Eye (tissue), 1 donor: ENCODE results near the gene PCDHGA12.
"Not testable (repeated sequence)": the region's sequence is repeated elsewhere in the genome, so short reads cannot be mapped to it uniquely, and the experiment has no call there.

Experiments
- DNase-seq: peaks from one replicate; pipeline ENCODE4 v3.0.0-alpha.2; 2015

PCDHGA12 gene

DNA sequence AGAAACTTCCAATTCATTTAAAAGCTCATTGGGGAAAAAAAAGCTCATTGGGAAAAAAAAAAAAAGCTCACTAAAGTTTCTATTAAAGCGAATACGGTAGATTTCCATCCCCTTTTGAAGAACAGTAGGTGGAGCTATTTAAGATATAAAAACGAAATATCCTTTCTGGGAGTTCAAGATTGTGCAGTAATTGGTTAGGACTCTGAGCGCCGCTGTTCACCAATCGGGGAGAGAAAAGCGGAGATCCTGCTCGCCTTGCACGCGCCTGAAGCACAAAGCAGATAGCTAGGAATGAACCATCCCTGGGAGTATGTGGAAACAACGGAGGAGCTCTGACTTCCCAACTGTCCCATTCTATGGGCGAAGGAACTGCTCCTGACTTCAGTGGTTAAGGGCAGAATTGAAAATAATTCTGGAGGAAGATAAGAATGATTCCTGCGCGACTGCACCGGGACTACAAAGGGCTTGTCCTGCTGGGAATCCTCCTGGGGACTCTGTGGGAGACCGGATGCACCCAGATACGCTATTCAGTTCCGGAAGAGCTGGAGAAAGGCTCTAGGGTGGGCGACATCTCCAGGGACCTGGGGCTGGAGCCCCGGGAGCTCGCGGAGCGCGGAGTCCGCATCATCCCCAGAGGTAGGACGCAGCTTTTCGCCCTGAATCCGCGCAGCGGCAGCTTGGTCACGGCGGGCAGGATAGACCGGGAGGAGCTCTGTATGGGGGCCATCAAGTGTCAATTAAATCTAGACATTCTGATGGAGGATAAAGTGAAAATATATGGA, at the start of gene PCDHGA12:
PCDHGA12 (plus strand) TSS at position 176 of the 782 bp plus-strand sequence; CDS start at position 429, 253 bp downstream.
- peak; percentile 10 for DNase-seq

DNA sequence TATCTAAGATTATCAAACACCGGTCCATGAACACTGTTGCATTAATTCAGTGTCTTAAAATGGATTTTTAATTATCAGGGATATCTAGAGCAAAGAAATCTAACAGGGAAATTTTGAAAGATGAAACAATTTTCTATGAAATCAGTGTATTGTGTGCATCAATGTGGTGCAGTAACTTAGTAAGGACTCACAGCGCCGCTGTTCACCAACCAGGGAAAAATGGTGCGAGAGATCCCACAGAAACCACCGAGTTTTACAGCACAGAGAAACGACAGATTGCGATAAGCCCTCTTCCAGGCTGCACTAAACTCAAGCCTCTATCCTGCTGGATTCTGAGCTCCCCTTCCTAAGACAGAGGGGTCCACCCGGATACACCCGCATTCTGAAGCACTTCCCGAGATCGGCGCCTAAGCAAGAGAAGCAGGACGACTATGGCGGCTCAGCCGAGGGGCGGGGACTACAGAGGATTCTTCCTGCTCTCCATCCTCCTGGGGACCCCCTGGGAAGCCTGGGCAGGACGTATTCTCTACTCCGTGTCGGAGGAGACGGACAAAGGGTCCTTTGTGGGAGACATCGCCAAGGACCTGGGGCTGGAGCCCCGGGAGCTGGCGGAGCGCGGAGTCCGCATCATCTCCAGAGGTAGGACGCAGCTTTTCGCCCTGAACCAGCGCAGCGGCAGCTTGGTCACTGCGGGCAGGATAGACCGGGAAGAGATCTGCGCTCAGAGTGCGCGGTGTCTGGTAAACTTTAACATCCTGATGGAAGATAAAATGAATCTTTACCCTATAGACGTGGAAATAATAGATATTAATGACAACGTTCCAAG, 47.6 kb upstream of the PCDHGA12 start, which contains the start of gene PCDHGA7:
PCDHGA7 (plus strand) TSS at position 274 of the 826 bp plus-strand sequence; CDS start at position 432, 158 bp downstream.
- DNase-seq, result no peak

DNA sequence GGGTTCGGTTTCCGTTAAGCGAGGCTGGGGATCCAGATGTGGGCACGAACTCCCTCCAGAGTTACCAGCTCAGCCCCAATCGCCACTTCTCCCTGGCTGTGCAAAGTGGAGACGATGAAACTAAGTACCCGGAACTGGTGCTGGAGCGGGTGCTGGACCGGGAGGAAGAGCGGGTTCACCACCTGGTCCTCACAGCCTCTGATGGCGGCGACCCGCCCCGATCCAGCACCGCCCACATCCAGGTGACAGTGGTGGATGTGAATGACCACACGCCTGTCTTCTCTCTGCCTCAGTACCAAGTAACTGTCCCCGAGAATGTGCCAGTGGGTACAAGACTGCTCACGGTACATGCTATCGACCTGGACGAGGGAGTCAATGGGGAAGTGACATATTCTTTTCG, 47.0 kb upstream of the PCDHGA12 start:
- DNase-seq, result no peak

DNA sequence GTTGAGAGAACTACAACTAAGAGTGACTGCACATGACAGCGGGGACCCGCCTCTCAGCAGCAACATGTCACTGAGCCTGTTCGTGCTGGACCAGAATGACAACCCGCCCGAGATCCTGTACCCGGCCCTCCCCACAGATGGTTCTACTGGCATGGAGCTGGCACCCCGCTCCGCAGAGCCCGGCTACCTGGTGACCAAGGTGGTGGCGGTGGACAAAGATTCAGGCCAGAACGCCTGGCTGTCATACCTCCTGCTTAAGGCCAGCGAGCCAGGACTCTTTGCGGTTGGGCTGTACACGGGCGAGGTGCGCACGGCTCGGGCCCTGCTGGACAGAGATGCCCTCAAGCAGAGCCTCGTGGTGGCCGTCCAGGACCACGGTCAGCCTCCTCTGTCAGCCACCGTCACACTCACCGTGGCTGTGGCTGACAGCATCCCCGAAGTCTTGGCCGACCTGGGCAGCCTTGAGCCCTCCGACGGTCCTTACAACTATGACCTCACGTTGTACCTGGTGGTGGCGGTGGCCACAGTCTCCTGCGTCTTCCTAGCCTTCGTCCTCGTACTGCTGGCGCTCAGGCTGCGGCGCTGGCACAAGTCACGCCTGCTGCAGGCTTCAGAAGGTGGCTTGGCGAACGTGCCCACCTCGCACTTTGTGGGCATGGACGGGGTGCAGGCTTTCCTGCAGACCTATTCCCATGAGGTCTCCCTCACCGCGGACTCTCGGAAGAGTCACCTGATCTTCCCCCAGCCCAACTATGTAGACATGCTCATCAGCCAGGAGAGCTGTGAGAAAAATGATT, 45.6 kb upstream of the PCDHGA12 start:
- DNase-seq, result no peak

DNA sequence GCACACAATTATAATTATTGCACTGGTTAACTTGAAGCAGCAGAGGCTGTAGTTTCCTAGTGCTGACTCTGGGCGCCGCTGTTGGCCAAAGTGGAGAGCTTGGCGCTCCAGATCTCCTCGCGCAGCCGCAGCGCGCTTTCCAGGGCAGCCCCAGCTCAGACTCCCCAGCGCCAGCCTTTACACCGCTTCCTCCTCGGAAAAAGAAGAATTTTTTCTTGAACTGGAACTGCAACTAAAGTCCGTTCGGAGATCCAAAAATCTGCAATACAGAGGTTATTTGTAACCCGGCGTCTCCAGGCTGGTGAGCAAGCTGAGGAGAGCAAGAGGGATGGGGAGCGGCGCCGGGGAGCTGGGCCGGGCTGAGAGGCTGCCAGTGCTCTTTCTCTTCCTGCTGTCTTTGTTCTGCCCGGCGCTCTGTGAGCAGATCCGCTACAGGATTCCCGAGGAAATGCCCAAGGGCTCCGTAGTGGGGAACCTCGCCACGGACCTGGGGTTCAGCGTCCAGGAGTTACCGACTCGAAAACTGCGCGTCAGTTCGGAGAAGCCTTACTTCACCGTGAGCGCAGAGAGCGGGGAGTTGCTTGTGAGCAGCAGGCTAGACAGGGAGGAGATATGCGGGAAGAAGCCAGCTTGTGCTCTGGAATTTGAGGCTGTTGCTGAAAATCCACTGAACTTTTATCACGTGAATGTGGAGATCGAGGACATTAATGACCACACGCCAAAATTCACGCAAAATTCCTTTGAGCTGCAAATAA, 42.6 kb upstream of the PCDHGA12 start, which contains the start of gene PCDHGB4:
PCDHGB4 (plus strand) TSS at position 142 of the 755 bp plus-strand sequence; CDS start at position 329, 187 bp downstream.
- peak; percentile 22 for DNase-seq

DNA sequence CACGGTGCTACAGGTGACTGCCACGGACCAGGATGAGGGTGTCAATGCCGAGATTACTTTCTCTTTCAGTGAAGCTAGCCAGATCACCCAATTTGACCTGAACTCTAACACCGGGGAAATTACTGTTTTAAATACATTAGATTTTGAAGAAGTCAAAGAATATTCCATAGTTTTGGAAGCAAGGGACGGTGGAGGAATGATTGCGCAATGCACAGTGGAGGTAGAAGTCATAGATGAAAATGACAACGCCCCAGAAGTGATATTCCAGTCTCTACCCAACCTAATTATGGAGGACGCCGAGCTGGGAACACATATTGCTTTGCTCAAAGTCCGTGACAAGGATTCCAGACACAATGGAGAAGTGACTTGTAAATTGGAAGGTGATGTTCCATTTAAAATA, 41.6 kb upstream of the PCDHGA12 start:
- no peak for DNase-seq

DNA sequence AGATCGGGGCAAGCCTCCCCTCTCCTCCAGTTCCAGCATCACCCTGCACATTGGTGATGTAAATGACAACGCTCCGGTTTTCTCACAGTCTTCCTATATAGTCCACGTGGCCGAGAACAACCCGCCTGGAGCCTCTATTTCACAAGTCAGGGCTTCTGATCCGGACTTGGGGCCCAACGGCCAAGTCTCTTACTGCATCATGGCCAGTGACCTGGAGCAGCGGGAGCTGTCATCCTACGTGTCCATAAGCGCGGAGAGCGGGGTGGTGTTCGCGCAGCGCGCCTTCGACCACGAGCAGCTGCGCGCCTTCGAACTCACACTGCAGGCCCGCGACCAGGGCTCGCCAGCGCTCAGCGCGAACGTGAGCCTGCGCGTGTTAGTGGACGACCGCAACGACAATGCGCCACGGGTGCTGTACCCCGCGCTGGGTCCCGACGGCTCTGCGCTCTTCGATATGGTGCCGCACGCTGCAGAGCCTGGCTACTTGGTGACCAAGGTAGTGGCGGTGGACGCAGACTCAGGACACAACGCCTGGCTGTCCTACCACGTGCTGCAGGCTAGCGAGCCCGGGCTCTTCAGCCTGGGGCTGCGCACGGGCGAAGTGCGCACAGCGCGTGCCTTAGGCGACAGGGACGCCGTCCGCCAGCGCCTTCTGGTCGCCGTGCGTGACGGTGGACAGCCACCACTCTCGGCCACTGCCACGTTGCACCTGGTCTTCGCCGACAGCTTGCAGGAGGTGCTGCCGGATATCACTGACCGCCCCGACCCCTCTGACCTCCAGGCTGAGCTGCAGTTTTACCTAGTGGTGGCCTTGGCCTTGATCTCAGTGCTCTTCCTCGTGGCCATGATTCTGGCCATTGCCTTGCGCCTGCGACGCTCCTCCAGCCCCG, 40.9 kb upstream of the PCDHGA12 start:
- no peak for DNase-seq

DNA sequence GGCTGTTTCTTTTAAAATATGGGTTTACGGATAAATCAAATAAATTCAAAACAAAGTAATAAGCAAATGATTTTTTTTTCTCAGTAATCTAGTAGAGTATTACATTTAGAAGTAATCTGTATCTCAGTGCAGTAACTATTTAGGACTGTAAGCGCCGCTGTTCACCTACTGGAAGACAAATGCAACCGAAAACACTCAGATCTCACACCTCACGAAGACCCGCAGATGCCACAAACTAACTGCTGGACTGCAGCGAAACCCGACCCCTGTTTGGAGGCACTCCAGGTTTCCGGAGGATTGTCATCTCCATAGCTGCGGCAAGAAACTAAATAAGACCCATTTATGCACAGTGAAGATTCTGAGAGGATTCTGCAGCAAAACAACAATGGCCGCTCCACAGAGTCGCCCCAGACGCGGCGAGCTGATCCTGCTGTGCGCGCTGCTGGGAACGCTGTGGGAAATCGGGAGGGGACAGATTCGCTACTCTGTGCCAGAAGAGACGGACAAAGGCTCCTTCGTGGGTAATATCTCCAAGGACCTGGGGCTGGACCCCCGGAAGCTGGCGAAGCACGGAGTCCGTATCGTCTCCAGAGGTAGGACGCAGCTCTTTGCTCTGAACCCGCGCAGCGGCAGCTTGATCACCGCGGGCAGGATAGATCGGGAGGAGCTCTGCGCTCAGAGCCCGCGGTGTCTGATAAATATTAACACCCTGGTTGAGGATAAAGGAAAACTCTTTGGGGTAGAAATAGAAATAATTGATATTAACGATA, 37.7 kb upstream of the PCDHGA12 start, which contains the start of gene PCDHGA8:
PCDHGA8 (plus strand) TSS at position 205 of the 770 bp plus-strand sequence; CDS start at position 386, 181 bp downstream.
- DNase-seq, result no peak

DNA sequence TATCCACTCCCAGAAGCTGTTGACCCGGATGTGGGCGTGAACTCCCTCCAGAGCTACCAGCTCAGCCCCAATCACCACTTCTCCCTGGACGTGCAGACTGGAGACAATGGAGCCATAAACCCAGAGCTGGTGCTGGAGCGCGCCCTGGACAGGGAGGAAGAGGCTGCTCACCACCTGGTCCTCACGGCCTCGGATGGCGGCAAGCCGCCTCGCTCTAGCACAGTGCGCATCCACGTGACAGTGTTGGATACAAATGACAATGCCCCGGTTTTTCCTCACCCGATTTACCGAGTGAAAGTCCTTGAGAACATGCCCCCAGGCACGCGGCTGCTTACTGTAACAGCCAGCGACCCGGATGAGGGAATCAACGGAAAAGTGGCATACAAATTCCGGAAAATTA, 37.0 kb upstream of the PCDHGA12 start:
- DNase-seq, result no peak

DNA sequence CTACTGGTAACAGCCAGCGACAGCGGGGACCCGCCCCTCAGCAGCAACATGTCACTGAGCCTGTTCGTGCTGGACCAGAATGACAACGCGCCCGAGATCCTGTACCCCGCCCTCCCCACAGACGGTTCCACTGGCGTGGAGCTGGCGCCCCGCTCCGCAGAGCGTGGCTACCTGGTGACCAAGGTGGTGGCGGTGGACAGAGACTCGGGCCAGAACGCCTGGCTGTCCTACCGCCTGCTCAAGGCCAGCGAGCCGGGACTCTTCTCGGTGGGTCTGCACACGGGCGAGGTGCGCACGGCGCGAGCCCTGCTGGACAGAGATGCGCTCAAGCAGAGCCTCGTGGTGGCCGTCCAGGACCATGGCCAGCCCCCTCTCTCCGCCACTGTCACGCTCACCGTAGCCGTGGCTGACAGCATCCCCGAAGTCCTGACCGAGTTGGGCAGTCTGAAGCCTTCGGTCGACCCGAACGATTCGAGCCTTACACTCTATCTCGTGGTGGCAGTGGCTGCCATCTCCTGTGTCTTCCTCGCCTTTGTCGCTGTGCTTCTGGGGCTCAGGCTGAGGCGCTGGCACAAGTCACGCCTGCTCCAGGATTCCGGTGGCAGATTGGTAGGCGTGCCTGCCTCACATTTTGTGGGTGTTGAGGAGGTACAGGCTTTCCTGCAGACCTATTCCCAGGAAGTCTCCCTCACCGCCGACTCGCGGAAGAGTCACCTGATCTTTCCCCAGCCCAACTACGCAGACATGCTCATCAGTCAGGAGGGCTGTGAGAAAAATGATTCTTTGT, 35.7 kb upstream of the PCDHGA12 start:
- DNase-seq, result not testable (repeated sequence)

DNA sequence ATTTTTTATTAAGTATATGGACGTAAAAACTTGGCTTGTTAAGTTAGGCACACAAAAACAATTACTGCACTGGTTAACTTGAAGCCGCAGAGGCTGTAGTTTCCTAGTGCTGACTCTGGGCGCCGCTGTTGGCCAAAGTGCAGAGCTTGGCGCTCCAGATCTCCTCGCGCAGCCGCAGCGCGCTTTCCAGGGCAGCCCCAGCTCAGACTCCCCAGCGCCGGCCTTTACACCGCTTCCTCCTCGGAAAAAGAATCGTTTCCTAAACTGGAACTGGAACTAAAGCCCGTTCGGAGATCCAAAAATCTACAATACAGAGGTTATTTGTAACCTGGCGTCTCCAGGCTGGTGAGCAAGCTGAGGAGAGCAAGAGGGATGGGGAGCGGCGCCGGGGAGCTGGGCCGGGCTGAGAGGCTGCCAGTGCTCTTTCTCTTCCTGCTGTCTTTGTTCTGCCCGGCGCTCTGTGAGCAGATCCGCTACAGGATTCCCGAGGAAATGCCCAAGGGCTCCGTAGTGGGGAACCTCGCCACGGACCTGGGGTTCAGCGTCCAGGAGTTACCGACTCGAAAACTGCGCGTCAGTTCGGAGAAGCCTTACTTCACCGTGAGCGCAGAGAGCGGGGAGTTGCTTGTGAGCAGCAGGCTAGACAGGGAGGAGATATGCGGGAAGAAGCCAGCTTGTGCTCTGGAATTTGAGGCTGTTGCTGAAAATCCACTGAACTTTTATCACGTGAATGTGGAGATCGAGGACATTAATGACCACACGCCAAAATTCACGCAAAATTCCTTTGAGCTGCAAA, 32.4 kb upstream of the PCDHGA12 start, which contains the start of gene PCDHGB5:
PCDHGB5 (plus strand) TSS at position 192 of the 796 bp plus-strand sequence; CDS start at position 373, 181 bp downstream.
- DNase-seq, result peak; percentile 34

DNA sequence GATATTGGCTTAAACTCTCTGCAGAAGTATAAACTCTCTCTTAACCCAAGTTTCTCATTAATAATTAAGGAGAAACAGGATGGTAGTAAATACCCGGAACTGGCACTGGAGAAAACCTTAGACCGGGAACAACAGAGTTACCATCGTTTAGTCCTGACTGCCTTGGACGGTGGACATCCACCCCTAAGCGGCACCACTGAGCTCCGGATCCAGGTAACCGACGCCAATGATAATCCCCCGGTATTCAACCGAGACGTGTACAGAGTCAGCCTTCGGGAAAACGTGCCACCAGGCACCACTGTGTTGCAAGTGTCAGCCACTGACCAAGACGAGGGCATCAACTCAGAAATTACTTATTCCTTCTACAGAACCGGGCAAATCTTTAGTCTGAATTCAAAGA, 31.7 kb upstream of the PCDHGA12 start:
- no peak for DNase-seq

DNA sequence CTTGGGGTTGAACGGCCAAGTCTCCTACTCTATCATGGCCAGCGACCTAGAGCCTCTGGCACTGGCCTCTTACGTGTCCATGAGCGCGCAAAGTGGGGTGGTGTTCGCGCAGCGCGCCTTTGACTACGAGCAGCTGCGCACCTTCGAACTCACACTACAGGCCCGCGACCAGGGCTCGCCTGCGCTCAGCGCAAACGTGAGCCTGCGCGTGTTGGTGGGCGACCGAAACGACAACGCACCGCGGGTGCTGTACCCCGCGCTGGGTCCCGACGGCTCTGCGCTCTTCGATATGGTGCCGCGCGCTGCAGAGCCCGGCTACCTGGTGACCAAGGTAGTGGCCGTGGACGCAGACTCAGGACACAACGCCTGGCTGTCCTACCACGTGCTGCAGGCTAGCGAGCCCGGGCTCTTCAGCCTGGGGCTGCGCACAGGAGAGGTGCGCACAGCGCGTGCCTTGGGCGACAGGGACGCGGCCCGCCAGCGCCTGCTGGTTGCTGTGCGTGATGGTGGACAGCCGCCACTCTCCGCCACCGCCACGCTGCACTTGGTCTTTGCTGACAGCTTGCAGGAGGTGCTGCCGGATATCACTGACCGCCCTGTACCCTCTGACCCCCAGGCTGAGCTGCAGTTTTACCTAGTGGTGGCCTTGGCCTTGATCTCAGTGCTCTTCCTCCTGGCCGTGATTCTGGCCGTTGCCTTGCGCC, 30.6 kb upstream of the PCDHGA12 start:
- DNase-seq, result no peak

DNA sequence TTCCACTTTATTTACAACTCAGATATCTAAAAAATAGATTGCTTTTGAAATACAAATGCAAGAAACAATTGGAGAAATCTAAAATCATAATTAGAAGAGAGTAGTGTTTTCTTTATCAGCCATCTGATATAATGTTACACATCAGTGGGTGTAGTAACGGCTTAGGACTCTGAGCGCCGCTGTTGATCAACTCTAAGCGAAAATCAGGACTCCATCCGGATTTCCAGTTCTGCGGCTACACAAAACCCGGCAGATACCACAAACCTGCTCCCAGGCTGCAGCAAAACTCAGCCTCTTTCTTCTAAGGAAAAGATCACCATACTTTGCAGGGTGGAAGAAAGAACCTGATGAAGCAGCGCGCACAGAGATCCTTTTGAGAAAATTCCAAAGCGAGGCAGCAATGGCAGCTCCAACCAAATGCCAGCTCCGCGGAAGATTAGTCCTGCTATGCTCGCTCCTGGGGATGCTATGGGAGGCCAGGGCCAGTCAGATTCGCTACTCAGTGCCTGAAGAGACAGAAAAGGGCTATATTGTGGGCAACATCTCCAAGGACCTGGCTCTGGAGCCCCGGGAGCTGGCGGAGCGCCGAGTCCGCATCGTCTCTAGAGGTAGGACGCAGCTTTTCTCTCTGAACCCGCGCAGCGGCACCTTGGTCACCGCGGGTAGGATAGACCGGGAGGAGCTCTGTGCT, 27.6 kb upstream of the PCDHGA12 start, which contains the start of gene PCDHGA9:
PCDHGA9 (plus strand) TSS at position 226 of the 691 bp plus-strand sequence; CDS start at position 401, 175 bp downstream.
- peak; percentile 59 for DNase-seq

DNA sequence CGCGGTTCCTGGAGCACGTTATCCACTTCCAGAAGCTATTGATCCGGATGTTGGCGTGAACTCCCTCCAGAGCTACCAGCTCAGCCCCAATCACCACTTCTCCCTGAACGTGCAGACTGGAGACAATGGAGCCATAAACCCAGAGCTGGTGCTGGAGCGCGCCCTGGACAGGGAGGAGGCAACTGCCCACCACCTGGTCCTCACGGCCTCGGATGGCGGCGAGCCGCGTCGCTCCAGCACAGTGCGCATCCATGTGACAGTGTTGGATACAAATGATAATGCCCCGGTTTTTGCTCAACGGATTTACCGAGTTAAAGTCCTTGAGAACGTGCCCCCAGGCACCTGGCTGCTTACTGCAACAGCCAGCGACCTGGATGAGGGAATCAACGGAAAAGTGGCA, 26.9 kb upstream of the PCDHGA12 start:
- no peak for DNase-seq

DNA sequence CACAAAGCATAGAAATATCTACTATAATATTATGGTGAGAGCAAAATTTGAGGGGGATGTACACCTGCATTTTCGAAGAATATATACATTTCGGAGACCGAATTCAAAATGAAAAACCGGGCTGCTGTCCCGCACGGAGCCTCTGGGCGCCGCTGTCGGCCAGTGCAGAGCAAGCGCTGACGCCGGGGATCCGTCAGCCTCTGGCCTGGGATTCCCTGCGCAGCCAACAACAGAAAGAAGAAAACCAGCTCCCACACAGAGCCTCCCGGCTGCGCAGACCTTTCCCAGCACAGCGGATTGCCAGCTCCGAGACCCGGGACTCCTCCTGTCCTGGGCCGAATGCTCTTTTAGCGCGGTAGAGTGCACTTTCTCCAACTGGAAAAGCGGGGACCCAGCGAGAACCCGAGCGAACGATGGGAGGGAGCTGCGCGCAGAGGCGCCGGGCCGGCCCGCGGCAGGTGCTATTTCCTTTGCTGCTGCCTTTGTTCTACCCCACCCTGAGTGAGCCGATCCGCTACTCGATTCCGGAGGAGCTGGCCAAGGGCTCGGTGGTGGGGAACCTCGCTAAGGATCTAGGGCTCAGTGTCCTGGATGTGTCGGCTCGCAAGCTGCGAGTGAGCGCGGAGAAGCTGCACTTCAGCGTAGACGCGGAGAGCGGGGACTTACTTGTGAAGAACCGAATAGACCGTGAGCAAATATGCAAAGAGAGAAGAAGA, 22.4 kb upstream of the PCDHGA12 start, which contains the start of gene PCDHGB6:
PCDHGB6 (plus strand) TSS at position 232 of the 716 bp plus-strand sequence; CDS start at position 414, 182 bp downstream.
- peak; percentile 56 for DNase-seq
